ENCODE results near the gene GSE1. TPM values are rescaled to one million over a fixed set of nuclear protein-coding genes. Genes with fewer than 3 reads are reported as not detected.

GSE1 gene
- total and polyA plus RNA-seq, 2 of the 13 experiments (the other 11 are each of a cell fraction or from before 2014, with no cell fraction given) = 16.1 to 31.2 TPM

DNA sequence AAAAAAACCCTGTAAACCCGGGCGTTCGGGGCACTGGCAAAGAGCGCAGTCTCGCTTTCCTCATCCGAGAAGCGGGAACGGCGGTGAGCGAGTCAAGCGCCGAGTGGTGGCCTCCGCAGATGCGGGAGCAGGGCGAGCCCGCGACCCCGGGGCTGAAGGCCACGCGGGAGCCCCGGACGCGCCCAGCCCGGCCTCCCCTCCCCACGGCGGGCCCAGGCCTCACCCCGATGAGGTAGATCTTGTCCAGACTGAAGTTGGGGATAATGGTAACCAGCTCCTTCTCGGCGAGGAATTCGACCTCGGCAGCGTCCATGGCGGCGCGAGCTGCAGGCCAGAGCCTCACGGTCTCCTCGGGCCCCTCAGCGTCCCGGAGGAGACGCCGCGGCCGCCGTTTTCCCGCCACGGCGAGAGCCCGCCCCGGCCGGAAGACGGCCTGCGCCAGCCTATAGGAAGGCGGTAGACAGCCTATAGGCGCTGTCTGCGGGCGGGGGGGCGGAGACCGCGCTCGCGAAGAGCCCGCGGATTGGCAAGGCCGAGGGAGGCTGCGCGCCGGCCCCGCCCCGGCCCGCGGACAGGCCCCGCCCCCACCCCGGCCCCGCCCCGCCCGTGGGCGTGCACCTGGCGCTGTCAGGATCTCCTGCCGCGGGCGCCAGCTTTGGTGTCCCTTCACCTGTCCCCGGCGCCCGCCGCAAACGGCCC is 75.6 kb downstream of the GSE1 start, which contains the start of gene GINS2 (continued):
- TF ChIP-seq ZIK1 (CRISPR knock-in tag; IDR thresholded peaks at IDR 0.05; ENCODE audit: borderline replicate concordance, low read depth) (peak; percentile 22; the same call in 1 of the 2 replicates), RXRB (CRISPR knock-in tag; IDR thresholded peaks at IDR 0.05; ENCODE audit: borderline replicate concordance) (no peak), FOXA1 (IDR thresholded peaks at IDR 0.05) (no peak), FOXA1 (CRISPR knock-in tag; IDR thresholded peaks at IDR 0.05) (no peak), POLR2A (IDR thresholded peaks at IDR 0.05; ENCODE audit: insufficient read depth in 1 of 2, low read depth in 2 of 2, low read length in 2 of 2) (peak; percentile 65 to 80; a peak in 3 of 4 replicates), ARHGAP35 (CRISPR knock-in tag; IDR thresholded peaks at IDR 0.05; ENCODE audit: borderline replicate concordance) (peak; percentile 51; the same call in 1 of the 2 replicates), BORCS8-MEF2B (CRISPR knock-in tag; IDR thresholded peaks at IDR 0.05) (peak; percentile 70), ZNF253 (CRISPR knock-in tag; IDR thresholded peaks at IDR 0.05; ENCODE audit: borderline replicate concordance) (no peak), SAP130 (CRISPR knock-in tag; IDR thresholded peaks at IDR 0.05; ENCODE audit: low read depth) (peak; percentile 96), TRIM24 (CRISPR knock-in tag; IDR thresholded peaks at IDR 0.05) (no peak), ZFP37 (CRISPR knock-in tag; IDR thresholded peaks at IDR 0.05; ENCODE audit: borderline replicate concordance) (0 out of 2 replicates have a peak, but pooled peaks have one; percentile 58), SOX6 (IDR thresholded peaks at IDR 0.05) (no peak), SOX6 (CRISPR knock-in tag; IDR thresholded peaks at IDR 0.05) (no peak), ZNF225 (CRISPR knock-in tag; IDR thresholded peaks at IDR 0.05) (0 out of 2 replicates have a peak, but pooled peaks have one; percentile 61), ZNF556 (CRISPR knock-in tag; IDR thresholded peaks at IDR 0.05; ENCODE audit: borderline replicate concordance) (no peak; the same call in 1 of the 2 replicates), NFE2 (CRISPR knock-in tag; IDR thresholded peaks at IDR 0.05) (no peak), ZNF12 (CRISPR knock-in tag; IDR thresholded peaks at IDR 0.05) (0 out of 2 replicates have a peak, but pooled peaks have one; percentile 3), ZNF260 (CRISPR knock-in tag; IDR thresholded peaks at IDR 0.05; ENCODE audit: borderline replicate concordance, low read depth) (no peak), ZNF501 (CRISPR knock-in tag; IDR thresholded peaks at IDR 0.05) (peak; percentile 51)
- TF ChIP-seq, protein P1, sequence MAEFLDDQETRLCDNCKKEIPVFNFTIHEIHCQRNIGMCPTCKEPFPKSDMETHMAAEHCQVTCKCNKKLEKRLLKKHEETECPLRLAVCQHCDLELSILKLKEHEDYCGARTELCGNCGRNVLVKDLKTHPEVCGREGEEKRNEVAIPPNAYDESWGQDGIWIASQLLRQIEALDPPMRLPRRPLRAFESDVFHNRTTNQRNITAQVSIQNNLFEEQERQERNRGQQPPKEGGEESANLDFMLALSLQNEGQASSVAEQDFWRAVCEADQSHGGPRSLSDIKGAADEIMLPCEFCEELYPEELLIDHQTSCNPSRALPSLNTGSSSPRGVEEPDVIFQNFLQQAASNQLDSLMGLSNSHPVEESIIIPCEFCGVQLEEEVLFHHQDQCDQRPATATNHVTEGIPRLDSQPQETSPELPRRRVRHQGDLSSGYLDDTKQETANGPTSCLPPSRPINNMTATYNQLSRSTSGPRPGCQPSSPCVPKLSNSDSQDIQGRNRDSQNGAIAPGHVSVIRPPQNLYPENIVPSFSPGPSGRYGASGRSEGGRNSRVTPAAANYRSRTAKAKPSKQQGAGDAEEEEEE (CRISPR knock-in tag; IDR thresholded peaks at IDR 0.05; ENCODE audit: borderline replicate concordance) = no peak
- TF ChIP-seq, protein P2, sequence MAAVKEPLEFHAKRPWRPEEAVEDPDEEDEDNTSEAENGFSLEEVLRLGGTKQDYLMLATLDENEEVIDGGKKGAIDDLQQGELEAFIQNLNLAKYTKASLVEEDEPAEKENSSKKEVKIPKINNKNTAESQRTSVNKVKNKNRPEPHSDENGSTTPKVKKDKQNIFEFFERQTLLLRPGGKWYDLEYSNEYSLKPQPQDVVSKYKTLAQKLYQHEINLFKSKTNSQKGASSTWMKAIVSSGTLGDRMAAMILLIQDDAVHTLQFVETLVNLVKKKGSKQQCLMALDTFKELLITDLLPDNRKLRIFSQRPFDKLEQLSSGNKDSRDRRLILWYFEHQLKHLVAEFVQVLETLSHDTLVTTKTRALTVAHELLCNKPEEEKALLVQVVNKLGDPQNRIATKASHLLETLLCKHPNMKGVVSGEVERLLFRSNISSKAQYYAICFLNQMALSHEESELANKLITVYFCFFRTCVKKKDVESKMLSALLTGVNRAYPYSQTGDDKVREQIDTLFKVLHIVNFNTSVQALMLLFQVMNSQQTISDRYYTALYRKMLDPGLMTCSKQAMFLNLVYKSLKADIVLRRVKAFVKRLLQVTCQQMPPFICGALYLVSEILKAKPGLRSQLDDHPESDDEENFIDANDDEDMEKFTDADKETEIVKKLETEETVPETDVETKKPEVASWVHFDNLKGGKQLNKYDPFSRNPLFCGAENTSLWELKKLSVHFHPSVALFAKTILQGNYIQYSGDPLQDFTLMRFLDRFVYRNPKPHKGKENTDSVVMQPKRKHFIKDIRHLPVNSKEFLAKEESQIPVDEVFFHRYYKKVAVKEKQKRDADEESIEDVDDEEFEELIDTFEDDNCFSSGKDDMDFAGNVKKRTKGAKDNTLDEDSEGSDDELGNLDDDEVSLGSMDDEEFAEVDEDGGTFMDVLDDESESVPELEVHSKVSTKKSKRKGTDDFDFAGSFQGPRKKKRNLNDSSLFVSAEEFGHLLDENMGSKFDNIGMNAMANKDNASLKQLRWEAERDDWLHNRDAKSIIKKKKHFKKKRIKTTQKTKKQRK (IDR thresholded peaks at IDR 0.05; ENCODE audit: low read length) = no peak
- TF ChIP-seq, protein P3, sequence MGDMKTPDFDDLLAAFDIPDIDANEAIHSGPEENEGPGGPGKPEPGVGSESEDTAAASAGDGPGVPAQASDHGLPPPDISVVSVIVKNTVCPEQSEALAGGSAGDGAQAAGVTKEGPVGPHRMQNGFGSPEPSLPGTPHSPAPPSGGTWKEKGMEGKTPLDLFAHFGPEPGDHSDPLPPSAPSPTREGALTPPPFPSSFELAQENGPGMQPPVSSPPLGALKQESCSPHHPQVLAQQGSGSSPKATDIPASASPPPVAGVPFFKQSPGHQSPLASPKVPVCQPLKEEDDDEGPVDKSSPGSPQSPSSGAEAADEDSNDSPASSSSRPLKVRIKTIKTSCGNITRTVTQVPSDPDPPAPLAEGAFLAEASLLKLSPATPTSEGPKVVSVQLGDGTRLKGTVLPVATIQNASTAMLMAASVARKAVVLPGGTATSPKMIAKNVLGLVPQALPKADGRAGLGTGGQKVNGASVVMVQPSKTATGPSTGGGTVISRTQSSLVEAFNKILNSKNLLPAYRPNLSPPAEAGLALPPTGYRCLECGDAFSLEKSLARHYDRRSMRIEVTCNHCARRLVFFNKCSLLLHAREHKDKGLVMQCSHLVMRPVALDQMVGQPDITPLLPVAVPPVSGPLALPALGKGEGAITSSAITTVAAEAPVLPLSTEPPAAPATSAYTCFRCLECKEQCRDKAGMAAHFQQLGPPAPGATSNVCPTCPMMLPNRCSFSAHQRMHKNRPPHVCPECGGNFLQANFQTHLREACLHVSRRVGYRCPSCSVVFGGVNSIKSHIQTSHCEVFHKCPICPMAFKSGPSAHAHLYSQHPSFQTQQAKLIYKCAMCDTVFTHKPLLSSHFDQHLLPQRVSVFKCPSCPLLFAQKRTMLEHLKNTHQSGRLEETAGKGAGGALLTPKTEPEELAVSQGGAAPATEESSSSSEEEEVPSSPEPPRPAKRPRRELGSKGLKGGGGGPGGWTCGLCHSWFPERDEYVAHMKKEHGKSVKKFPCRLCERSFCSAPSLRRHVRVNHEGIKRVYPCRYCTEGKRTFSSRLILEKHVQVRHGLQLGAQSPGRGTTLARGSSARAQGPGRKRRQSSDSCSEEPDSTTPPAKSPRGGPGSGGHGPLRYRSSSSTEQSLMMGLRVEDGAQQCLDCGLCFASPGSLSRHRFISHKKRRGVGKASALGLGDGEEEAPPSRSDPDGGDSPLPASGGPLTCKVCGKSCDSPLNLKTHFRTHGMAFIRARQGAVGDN (CRISPR knock-in tag; IDR thresholded peaks at IDR 0.05) = peak; percentile 94
